ENCODE results near the gene NUCB1.
A peak's percentile ranks its signal among the peaks of the same experiment; 100 is the strongest.
"Not testable (repeated sequence)": the region's sequence is repeated elsewhere in the genome, so short reads cannot be mapped to it uniquely, and the experiment has no call there.

The NUCB1 gene

DNA sequence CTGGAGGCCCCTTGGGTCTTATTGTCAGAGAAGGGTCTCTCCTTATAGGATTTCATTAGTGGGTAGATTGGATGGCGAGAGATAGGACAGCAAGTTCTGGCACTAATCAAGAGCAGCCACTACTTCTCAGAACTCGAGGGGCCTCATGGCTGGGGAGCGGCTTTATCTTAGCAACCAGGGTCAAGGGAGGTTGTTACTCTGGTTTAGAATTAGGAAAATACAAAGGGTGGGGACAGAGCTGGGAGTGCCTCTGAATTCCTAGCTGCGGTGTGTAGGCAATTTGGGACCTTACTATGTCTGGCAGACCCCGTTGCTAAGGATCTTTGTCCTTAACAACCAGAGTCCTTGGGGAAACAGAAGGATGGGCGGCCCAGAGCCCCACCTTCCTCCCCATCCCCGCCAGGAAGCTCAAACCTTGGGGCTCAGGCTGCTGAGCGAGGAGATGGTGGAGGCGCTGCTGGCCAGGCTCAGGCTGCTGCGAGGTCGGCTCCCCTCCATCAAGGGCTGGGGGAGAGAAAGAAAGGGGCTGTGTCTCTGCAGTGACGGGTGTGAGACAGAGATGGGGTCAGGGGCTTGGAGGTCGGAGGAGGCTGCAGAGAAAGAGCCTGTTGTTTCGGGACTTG, 32.9 kb upstream of the NUCB1 start:
- Histone ChIP-seq H3K36me3 (ENCODE audit: control insufficient read depth in 1 of 2, insufficient read depth in 2 of 2, low read length in 2 of 2) (peaks cover 0 to under 1% of the 10 kb centered on the region in 2 donors), H3K4me3 (ENCODE audit: low read depth in 1 of 2, low read length in 2 of 2) (peak overlapping the region; percentile 55 to 59), H3K27me3 (ENCODE audit: low read depth, low read length) (no peaks in the 10 kb centered on the region), H3K4me1 (ENCODE audit: control insufficient read depth in 1 of 2, insufficient read depth in 2 of 2, low read length in 2 of 2) (peaks cover 0 to 15% of the 10 kb centered on the region in 2 donors), H3K27ac (ENCODE audit: low read length) (no peak overlapping the region), H3K9me3 (ENCODE audit: control insufficient read depth in 1 of 2, low read length in 2 of 2) (no peaks in the 10 kb centered on the region)

- peak overlapping the region; percentile 86 for H3K27ac ChIP-seq (ENCODE audit: low read length)
- H3K4me3 ChIP-seq (ENCODE audit: low read depth in 1 of 2, low read length in 2 of 2), result peak overlapping the region; percentile 55 to 59
- peaks cover 0 to 15% of the 10 kb centered on the region in 2 donors for H3K4me1 ChIP-seq (ENCODE audit: control insufficient read depth in 1 of 2, insufficient read depth in 2 of 2, low read length in 2 of 2)
Observed at GRCh38 chr19:48867746-48868113, 32.4 kb upstream of the NUCB1 start.

GRCh38 chr19:48868114-48868886, 31.8 kb upstream of the NUCB1 start, which contains the start of gene PLEKHA4:
Gene PLEKHA4 (minus strand): TSS chr19:48868617. CDS start chr19:48867620, 997 bp downstream.
- peaks cover 0 to 15% of the 10 kb centered on the region in 2 donors for H3K4me1 ChIP-seq (ENCODE audit: control insufficient read depth in 1 of 2, insufficient read depth in 2 of 2, low read length in 2 of 2)
- H3K27ac ChIP-seq (ENCODE audit: low read length), result peak within 1 kb of the TSS; percentile 86
- H3K4me3 ChIP-seq (ENCODE audit: low read depth in 1 of 2, low read length in 2 of 2), result peak within 1 kb of the TSS; percentile 55 to 59
- no peaks in the 10 kb centered on the region for H3K9me3 ChIP-seq (ENCODE audit: control insufficient read depth in 1 of 2, low read length in 2 of 2)
- H3K27me3 ChIP-seq (ENCODE audit: low read depth, low read length), result no peaks in the 10 kb centered on the region
- H3K36me3 ChIP-seq (ENCODE audit: control insufficient read depth in 1 of 2, insufficient read depth in 2 of 2, low read length in 2 of 2), result peaks cover 2 to 11% of the 10 kb centered on the region in 2 donors

More at GRCh38 chr19:48867746-48868113, 32.4 kb upstream of the NUCB1 start:
- H3K9me3 ChIP-seq (ENCODE audit: control insufficient read depth in 1 of 2, low read length in 2 of 2), result no peaks in the 10 kb centered on the region
- H3K27me3 ChIP-seq (ENCODE audit: low read depth, low read length), result no peaks in the 10 kb centered on the region
- H3K36me3 ChIP-seq (ENCODE audit: control insufficient read depth in 1 of 2, insufficient read depth in 2 of 2, low read length in 2 of 2), result peaks cover 0 to 5% of the 10 kb centered on the region in 2 donors

DNA sequence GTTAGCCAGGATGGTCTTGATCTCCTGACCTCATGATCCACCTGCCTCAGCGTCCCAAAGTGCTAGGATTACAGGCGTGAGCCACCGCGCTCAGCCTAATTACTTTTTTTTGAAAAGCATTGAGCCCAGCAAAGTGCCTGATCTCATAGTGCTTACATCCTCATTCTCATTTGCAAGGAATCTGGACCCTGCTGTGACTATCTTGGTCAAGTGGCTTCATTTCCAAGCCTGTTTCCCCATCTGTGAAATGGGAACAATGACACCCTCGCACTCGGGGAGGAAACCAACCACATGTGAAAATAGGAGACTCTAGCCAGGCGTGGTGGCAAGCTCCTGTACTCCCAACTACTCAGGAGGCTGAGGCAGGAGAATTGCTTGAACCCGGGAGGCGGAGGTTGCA, 30.1 kb upstream of the NUCB1 start:
- H3K9me3 ChIP-seq (ENCODE audit: control insufficient read depth in 1 of 2, low read length in 2 of 2), result no peaks in the 10 kb centered on the region
- no peak overlapping the region for H3K4me3 ChIP-seq (ENCODE audit: low read depth in 1 of 2, low read length in 2 of 2)
- H3K4me1 ChIP-seq (ENCODE audit: control insufficient read depth in 1 of 2, insufficient read depth in 2 of 2, low read length in 2 of 2), result peaks cover 0 to 29% of the 10 kb centered on the region in 2 donors
- H3K27ac ChIP-seq (ENCODE audit: low read length), result no peak overlapping the region
- H3K36me3 ChIP-seq (ENCODE audit: control insufficient read depth in 1 of 2, insufficient read depth in 2 of 2, low read length in 2 of 2), result peaks cover 15 to 29% of the 10 kb centered on the region in 2 donors
- H3K27me3 ChIP-seq (ENCODE audit: low read depth, low read length), result no peaks in the 10 kb centered on the region

GRCh38 chr19:48871471-48872181, 28.5 kb upstream of the NUCB1 start:
- peaks cover 0 to 37% of the 10 kb centered on the region in 2 donors for H3K4me1 ChIP-seq (ENCODE audit: control insufficient read depth in 1 of 2, insufficient read depth in 2 of 2, low read length in 2 of 2)
- H3K27me3 ChIP-seq (ENCODE audit: low read depth, low read length); H3K27ac ChIP-seq (ENCODE audit: low read length); H3K9me3 ChIP-seq (ENCODE audit: control insufficient read depth in 1 of 2, low read length in 2 of 2): not testable (repeated sequence)
- H3K4me3 ChIP-seq (ENCODE audit: low read depth in 1 of 2, low read length in 2 of 2), result peak overlapping the region in 1 of 2 donors; percentile 97
- H3K36me3 ChIP-seq (ENCODE audit: control insufficient read depth in 1 of 2, insufficient read depth in 2 of 2, low read length in 2 of 2), result peaks cover 22 to 43% of the 10 kb centered on the region in 2 donors

GRCh38 chr19:48872182-48872883, 27.8 kb upstream of the NUCB1 start, which contains the start of gene PPP1R15A:
Gene PPP1R15A (plus strand): TSS chr19:48872421. CDS start chr19:48873234, 813 bp downstream.
- Histone ChIP-seq H3K36me3 (ENCODE audit: control insufficient read depth in 1 of 2, insufficient read depth in 2 of 2, low read length in 2 of 2) (peaks cover 22 to 44% of the 10 kb centered on the region in 2 donors), H3K4me1 (ENCODE audit: control insufficient read depth in 1 of 2, insufficient read depth in 2 of 2, low read length in 2 of 2) (peaks cover 0 to 32% of the 10 kb centered on the region in 2 donors), H3K9me3 (ENCODE audit: control insufficient read depth in 1 of 2, low read length in 2 of 2) (no peaks in the 10 kb centered on the region), H3K27me3 (ENCODE audit: low read depth, low read length) (no peaks in the 10 kb centered on the region), H3K4me3 (ENCODE audit: low read depth in 1 of 2, low read length in 2 of 2) (peak within 1 kb of the TSS; percentile 97 to 99), H3K27ac (ENCODE audit: low read length) (peak within 1 kb of the TSS; percentile 100)

- Histone ChIP-seq H3K27me3 (ENCODE audit: low read depth, low read length) (no peaks in the 10 kb centered on the region), H3K36me3 (ENCODE audit: control insufficient read depth in 1 of 2, insufficient read depth in 2 of 2, low read length in 2 of 2) (peaks cover 22 to 48% of the 10 kb centered on the region in 2 donors), H3K4me3 (ENCODE audit: low read depth in 1 of 2, low read length in 2 of 2) (peak overlapping the region; percentile 97 to 99), H3K4me1 (ENCODE audit: control insufficient read depth in 1 of 2, insufficient read depth in 2 of 2, low read length in 2 of 2) (peaks cover 0 to 28% of the 10 kb centered on the region in 2 donors), H3K9me3 (ENCODE audit: control insufficient read depth in 1 of 2, low read length in 2 of 2) (no peaks in the 10 kb centered on the region), H3K27ac (ENCODE audit: low read length) (peak overlapping the region; percentile 100)
Observed at GRCh38 chr19:48872884-48873475, 27.1 kb upstream of the NUCB1 start.

- H3K9me3 ChIP-seq (ENCODE audit: control insufficient read depth in 1 of 2, low read length in 2 of 2), result no peaks in the 10 kb centered on the region
- H3K27ac ChIP-seq (ENCODE audit: low read length), result peak overlapping the region; percentile 100
- H3K4me3 ChIP-seq (ENCODE audit: low read depth in 1 of 2, low read length in 2 of 2), result peak overlapping the region; percentile 97 to 99
- peaks cover 22 to 55% of the 10 kb centered on the region in 2 donors for H3K36me3 ChIP-seq (ENCODE audit: control insufficient read depth in 1 of 2, insufficient read depth in 2 of 2, low read length in 2 of 2)
- peaks cover 0 to 28% of the 10 kb centered on the region in 2 donors for H3K4me1 ChIP-seq (ENCODE audit: control insufficient read depth in 1 of 2, insufficient read depth in 2 of 2, low read length in 2 of 2)
- no peaks in the 10 kb centered on the region for H3K27me3 ChIP-seq (ENCODE audit: low read depth, low read length)
Observed at GRCh38 chr19:48873476-48874302, 26.4 kb upstream of the NUCB1 start.

DNA sequence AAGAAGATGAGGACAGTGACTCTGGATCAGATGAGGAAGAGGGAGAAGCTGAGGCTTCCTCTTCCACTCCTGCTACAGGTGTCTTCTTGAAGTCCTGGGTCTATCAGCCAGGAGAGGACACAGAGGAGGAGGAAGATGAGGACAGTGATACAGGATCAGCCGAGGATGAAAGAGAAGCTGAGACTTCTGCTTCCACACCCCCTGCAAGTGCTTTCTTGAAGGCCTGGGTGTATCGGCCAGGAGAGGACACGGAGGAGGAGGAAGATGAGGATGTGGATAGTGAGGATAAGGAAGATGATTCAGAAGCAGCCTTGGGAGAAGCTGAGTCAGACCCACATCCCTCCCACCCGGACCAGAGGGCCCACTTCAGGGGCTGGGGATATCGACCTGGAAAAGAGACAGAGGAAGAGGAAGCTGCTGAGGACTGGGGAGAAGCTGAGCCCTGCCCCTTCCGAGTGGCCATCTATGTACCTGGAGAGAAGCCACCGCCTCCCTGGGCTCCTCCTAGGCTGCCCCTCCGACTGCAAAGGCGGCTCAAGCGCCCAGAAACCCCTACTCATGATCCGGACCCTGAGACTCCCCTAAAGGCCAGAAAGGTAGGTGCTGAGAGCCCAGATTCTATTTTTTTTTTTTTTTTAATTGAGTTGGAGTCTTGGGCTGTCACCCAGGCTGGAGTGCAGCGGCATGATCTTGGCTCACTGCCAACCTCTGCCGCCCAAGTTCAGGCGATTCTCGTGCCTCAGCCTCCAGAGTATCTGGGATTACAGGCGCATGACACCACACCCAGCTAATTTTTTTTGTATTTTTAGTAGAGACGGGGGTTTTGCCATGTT, 25.6 kb upstream of the NUCB1 start:
- H3K9me3 ChIP-seq (ENCODE audit: control insufficient read depth in 1 of 2, low read length in 2 of 2), result no peaks in the 10 kb centered on the region
- peak overlapping the region; percentile 100 for H3K27ac ChIP-seq (ENCODE audit: low read length)
- no peaks in the 10 kb centered on the region for H3K27me3 ChIP-seq (ENCODE audit: low read depth, low read length)
- H3K4me1 ChIP-seq (ENCODE audit: control insufficient read depth in 1 of 2, insufficient read depth in 2 of 2, low read length in 2 of 2), result peaks cover 0 to 28% of the 10 kb centered on the region in 2 donors
- peaks cover 22 to 56% of the 10 kb centered on the region in 2 donors for H3K36me3 ChIP-seq (ENCODE audit: control insufficient read depth in 1 of 2, insufficient read depth in 2 of 2, low read length in 2 of 2)
- H3K4me3 ChIP-seq (ENCODE audit: low read depth in 1 of 2, low read length in 2 of 2), result peak overlapping the region; percentile 97 to 99
